HAP-1 (cell line): ENCODE data around the gene KL.

Experiments used
- DNase-seq, 2 experiments: peaks; one replicate each; pipeline ENCODE4 v3.0.0-alpha.2; 2016 to 2020; ENCODE audit warnings: low spot score in 2 of 2
- H3K27me3 ChIP-seq: fragments of 250-450 bp; sonication (Bioruptor Pico); 2 replicates; pipeline ENCODE4 v1.5.1; 2020; ENCODE audit warnings: low read depth, mild to moderate bottlenecking, moderate library complexity
- H3K36me3 ChIP-seq: fragments of 250-450 bp; sonication (Bioruptor Pico); replicated peaks from 2 replicates; pipeline ENCODE4 v1.5.1; 2020; ENCODE audit warnings: mild to moderate bottlenecking
- H3K4me1 ChIP-seq: fragments of 250-450 bp; sonication (Bioruptor Pico); 2 replicates; pipeline ENCODE4 v1.5.1; 2020; ENCODE audit warnings: mild to moderate bottlenecking
- H3K4me3 ChIP-seq: fragments of 250-450 bp; sonication (Bioruptor Pico); 2 replicates; pipeline ENCODE4 v1.5.1; 2020; ENCODE audit warnings: mild to moderate bottlenecking, moderate library complexity
- H3K9me3 ChIP-seq: fragments of 250-450 bp; sonication (Bioruptor Pico); 2 replicates; pipeline ENCODE4 v1.5.1; 2020; ENCODE audit warnings: mild to moderate bottlenecking, moderate library complexity
- in situ Hi-C: fragments of 300-500 bp; cut with MboI; formaldehyde crosslinking; loops from 3 replicates; pipeline ENCODE4 v1.14.3; 2020; ENCODE audit warnings: low sequenced_read_pairs, inconsistent platforms, mixed read lengths

The KL gene

GRCh38 chr13:33069365-33069764, 53.1 kb downstream of the KL start:
- Histone ChIP-seq H3K4me1 (no peaks in the 10 kb centered on the region), H3K36me3 (no peaks in the 10 kb centered on the region), H3K9me3 (no peaks in the 10 kb centered on the region), H3K4me3 (no peak overlapping the region), H3K27me3 (no peaks in the 10 kb centered on the region)
- in situ Hi-C loops: no loop called here
- DNase-seq: no peak

DNA sequence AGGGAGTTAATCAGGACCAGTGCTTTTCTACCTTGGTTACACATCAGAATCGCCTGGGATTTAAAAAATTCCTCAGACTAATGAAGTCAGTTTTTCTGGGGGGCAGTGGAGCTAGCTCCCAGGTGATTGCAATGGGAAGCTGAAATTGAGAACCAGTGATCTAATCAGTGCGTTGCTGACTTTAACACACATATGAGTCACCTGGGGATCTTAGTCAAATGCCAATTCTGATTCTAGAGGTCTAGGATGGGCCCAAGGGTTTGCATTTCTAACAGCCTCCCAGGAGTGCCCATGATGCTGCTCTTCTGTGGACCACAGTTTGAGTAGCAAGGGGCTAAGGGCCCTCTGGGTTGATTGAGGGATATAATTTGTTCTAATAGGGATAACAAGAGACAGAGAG, 54.5 kb downstream of the KL start:
- Histone ChIP-seq H3K4me3 (no peak overlapping the region), H3K4me1 (no peaks in the 10 kb centered on the region), H3K9me3 (no peaks in the 10 kb centered on the region), H3K27me3 (no peaks in the 10 kb centered on the region), H3K36me3 (no peaks in the 10 kb centered on the region)
- in situ Hi-C loops: no loop called here
- DNase-seq: no peak

- no peak for DNase-seq
- no peaks in the 10 kb centered on the region for H3K9me3 ChIP-seq
- no peak overlapping the region for H3K4me3 ChIP-seq
- no peaks in the 10 kb centered on the region for H3K4me1 ChIP-seq
- in situ Hi-C loops: no loop called here
- H3K36me3 ChIP-seq: no peaks in the 10 kb centered on the region
- H3K27me3 ChIP-seq: no peaks in the 10 kb centered on the region
Observed at GRCh38 chr13:33072282-33072681, 56.1 kb downstream of the KL start.

DNA sequence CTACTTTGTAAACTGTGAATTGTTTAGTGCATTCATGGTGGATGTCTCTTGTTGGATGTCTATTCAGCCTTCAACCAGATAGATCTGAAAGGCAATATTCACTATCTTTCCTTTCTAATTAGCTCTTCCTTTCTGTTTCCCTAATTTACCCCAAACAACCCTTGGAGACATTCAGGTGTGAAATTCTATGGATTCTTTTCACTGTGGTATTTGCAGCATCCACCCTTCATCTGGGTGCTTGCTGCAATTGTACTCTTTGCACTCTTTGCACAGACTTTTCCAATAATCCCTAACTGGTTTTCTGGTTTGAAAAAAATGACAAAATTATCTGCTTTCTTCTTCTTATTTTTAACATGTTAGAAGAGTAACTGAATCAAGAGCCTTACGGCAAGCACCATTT, 56.5 kb downstream of the KL start:
- in situ Hi-C loops: no loop called here
- no peaks in the 10 kb centered on the region for H3K4me1 ChIP-seq
- H3K36me3 ChIP-seq: no peaks in the 10 kb centered on the region

DNA sequence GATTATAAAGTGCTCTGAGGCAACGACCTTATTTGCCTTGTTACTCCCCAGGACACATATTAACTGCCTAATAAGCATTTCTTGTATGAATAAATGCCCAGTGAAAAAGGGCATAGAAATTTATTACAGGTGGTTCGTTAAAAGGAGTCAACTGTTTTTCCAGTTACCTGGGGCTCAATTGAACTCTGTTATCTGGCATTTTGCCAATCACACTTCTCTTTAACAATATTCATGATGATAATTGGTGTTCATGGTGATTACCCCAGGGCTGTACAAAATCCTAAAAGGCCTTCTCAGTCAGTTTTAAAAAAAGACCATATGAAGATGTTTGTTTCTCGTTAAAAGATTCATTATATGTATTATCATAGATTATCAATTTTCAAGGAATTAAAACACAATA, 57.1 kb downstream of the KL start:
- Histone ChIP-seq H3K4me1 (no peaks in the 10 kb centered on the region), H3K27me3 (no peaks in the 10 kb centered on the region), H3K36me3 (no peaks in the 10 kb centered on the region), H3K4me3 (no peak overlapping the region), H3K9me3 (no peaks in the 10 kb centered on the region)
- in situ Hi-C loops: no loop called here
- DNase-seq: no peak

More for the DNA sequence above, 56.5 kb downstream of the KL start:
- no peak overlapping the region for H3K4me3 ChIP-seq
- no peaks in the 10 kb centered on the region for H3K27me3 ChIP-seq
- no peaks in the 10 kb centered on the region for H3K9me3 ChIP-seq
- DNase-seq: no peak

- Histone ChIP-seq H3K4me1 (no peaks in the 10 kb centered on the region), H3K27me3 (no peaks in the 10 kb centered on the region), H3K4me3 (no peak overlapping the region), H3K9me3 (no peaks in the 10 kb centered on the region), H3K36me3 (no peaks in the 10 kb centered on the region)
- in situ Hi-C loops: no loop called here
- no peak for DNase-seq
Observed at GRCh38 chr13:33076001-33076992, 60.1 kb downstream of the KL start.

DNA sequence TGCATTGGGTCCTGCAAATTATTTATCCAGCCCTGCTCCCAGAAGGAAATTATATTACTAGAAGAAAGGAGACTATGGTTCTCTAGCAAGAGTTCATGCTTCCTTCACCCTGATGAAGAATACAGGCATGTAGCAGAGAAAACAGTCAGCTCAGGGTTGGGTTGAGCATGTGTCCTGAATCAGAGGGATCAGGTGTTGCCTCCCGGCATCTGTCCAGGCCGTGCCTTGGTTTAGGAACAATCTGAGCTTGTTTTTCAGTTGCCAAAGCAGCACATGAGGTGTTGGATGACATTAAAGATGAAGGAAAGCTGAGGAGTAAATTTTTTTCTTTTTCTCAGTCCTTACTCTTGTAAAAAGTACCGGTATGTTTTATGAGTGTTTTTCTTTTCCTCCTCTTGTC, 62.0 kb downstream of the KL start:
- no peaks in the 10 kb centered on the region for H3K4me1 ChIP-seq
- no peaks in the 10 kb centered on the region for H3K27me3 ChIP-seq
- no peaks in the 10 kb centered on the region for H3K36me3 ChIP-seq
- no peak for DNase-seq
- H3K9me3 ChIP-seq: no peaks in the 10 kb centered on the region
- H3K4me3 ChIP-seq: no peak overlapping the region
- in situ Hi-C loops: no loop called here

- in situ Hi-C loops: no loop called here
- Histone ChIP-seq H3K27me3 (no peaks in the 10 kb centered on the region), H3K9me3 (no peaks in the 10 kb centered on the region), H3K36me3 (no peaks in the 10 kb centered on the region), H3K4me3 (no peak overlapping the region), H3K4me1 (no peaks in the 10 kb centered on the region)
- DNase-seq: no peak
Observed at GRCh38 chr13:33079960-33080359, 63.7 kb downstream of the KL start.

DNA sequence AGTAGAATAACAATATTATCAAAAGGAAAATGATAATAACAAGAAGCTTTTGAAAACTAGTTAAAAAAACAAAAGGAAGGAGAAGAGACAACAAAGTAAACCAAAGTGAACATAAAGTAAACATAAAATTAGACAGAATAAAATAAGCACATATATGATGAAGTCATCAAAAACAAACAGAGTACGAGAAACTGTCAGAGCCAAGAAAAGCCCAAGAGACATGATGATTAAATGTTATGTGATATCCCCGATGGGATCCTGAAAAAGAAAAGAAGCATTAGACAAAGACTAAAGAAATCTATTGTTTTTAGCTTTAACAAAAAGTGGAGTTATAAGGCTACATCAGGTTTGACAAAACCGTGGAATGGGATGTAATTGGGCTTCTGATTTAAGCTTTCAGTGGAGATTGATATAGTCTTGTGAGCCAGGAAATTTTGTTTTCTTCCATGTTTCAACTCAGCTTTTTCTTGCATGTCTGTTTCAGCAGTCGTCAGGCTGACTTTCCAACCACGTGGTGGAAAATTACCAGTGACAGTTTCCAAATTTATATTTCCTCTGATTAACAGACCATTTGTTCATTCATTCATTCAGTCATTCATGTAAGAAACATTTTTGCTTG, 64.9 kb downstream of the KL start:
- in situ Hi-C loops: no loop called here
- no peak for DNase-seq
- H3K4me3 ChIP-seq: no peak overlapping the region
- H3K9me3 ChIP-seq: no peaks in the 10 kb centered on the region
- no peaks in the 10 kb centered on the region for H3K36me3 ChIP-seq
- no peaks in the 10 kb centered on the region for H3K4me1 ChIP-seq
- no peaks in the 10 kb centered on the region for H3K27me3 ChIP-seq

DNA sequence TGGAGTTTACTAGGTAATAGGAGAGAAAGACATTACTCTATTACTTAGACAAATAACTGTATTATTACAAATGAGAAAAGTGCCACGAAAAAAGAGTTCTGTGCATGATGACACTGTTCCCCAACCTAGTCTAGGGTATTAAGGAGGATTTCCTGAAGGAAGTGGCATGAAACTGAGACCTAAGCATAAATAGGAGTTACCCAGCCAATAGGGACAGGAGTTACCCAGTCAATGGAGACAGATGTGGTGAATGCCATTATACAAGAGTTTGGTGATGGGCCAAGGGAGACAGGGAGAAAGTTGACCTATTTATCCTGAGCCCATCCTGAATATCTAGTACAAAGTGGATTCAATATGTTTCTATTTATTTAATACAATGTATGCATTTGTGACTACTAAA, 65.4 kb downstream of the KL start:
- Histone ChIP-seq H3K27me3 (no peaks in the 10 kb centered on the region), H3K36me3 (no peaks in the 10 kb centered on the region), H3K4me3 (no peak overlapping the region), H3K4me1 (no peaks in the 10 kb centered on the region), H3K9me3 (no peaks in the 10 kb centered on the region)
- DNase-seq: no peak
- in situ Hi-C loops: no loop called here

DNA sequence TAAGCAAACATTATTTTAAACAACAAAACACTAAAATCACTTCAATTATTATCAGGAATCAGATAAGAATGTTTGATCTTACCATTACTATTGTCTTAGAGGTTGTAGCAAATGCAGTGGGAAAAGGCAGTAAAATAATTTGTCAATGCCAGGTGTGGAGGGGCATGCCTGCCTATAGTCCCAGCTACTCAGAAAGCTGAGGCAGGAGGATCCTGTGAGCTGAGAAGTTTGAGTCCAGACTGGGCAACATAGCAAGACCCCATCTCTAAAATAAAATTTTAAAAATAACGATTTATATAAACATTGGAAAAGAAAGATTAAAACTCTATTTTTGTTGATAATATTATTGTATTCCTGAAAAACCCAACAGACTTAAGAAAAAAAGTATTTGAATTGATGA, 66.8 kb downstream of the KL start:
- in situ Hi-C loops: no loop called here
- no peaks in the 10 kb centered on the region for H3K27me3 ChIP-seq
- no peaks in the 10 kb centered on the region for H3K4me1 ChIP-seq
- no peaks in the 10 kb centered on the region for H3K9me3 ChIP-seq
- H3K36me3 ChIP-seq: no peaks in the 10 kb centered on the region
- no peak overlapping the region for H3K4me3 ChIP-seq
- no peak for DNase-seq

DNA sequence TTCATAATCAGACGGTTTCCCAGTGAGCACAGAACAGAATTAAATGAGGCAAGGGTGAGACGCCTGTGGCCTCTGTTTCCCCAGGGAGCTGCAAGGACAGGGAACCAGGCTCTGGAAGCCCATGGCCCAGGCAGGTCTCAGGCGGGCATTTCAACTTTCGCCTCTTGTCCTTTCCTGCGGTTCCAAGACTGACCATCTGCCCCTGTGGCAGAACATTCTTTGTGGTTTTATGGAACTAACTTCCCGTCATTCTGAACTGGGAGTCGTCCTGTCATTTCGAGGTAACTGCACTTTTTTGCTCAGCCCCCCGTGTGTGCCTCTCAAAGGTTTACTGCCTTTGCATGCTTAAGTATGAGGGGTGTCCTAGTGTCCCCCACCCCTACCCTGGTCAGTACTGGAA, 70.9 kb downstream of the KL start:
- in situ Hi-C loops: no loop called here
- H3K4me3 ChIP-seq: no peak overlapping the region

GRCh38 chr13:33087790-33088189, 71.6 kb downstream of the KL start:
- Histone ChIP-seq H3K36me3 (no peaks in the 10 kb centered on the region), H3K27me3 (no peaks in the 10 kb centered on the region), H3K4me1 (peaks cover 8% of the 10 kb centered on the region; the same call in 1 of the 2 replicates), H3K4me3 (no peak overlapping the region), H3K9me3 (no peaks in the 10 kb centered on the region)
- DNase-seq: no peak
- in situ Hi-C loops: no loop called here

More for the DNA sequence above, 70.9 kb downstream of the KL start:
- Histone ChIP-seq H3K9me3 (no peaks in the 10 kb centered on the region), H3K4me1 (peaks cover 4% of the 10 kb centered on the region; the same call in 1 of the 2 replicates), H3K36me3 (no peaks in the 10 kb centered on the region), H3K27me3 (no peaks in the 10 kb centered on the region)
- DNase-seq: no peak

GRCh38 chr13:33089311-33089710, 73.1 kb downstream of the KL start:
- in situ Hi-C loops: no loop called here
- H3K9me3 ChIP-seq: no peaks in the 10 kb centered on the region

More at GRCh38 chr13:33089311-33089710, 73.1 kb downstream of the KL start:
- no peak for DNase-seq
- Histone ChIP-seq H3K36me3 (no peaks in the 10 kb centered on the region), H3K4me3 (no peak overlapping the region), H3K27me3 (no peaks in the 10 kb centered on the region), H3K4me1 (peaks cover 8% of the 10 kb centered on the region; the same call in 1 of the 2 replicates)
